ENCODE measurements around the gene SF3A2. TPM values are rescaled to one million over a fixed set of nuclear protein-coding genes. Genes with fewer than 3 reads are reported as not detected.
A peak's percentile ranks its signal among the peaks of the same experiment; 100 is the strongest.

Gene SF3A2
- total and polyA plus RNA-seq, 2 experiments from 2014 or later, result 67.7 to 128 TPM

DNA sequence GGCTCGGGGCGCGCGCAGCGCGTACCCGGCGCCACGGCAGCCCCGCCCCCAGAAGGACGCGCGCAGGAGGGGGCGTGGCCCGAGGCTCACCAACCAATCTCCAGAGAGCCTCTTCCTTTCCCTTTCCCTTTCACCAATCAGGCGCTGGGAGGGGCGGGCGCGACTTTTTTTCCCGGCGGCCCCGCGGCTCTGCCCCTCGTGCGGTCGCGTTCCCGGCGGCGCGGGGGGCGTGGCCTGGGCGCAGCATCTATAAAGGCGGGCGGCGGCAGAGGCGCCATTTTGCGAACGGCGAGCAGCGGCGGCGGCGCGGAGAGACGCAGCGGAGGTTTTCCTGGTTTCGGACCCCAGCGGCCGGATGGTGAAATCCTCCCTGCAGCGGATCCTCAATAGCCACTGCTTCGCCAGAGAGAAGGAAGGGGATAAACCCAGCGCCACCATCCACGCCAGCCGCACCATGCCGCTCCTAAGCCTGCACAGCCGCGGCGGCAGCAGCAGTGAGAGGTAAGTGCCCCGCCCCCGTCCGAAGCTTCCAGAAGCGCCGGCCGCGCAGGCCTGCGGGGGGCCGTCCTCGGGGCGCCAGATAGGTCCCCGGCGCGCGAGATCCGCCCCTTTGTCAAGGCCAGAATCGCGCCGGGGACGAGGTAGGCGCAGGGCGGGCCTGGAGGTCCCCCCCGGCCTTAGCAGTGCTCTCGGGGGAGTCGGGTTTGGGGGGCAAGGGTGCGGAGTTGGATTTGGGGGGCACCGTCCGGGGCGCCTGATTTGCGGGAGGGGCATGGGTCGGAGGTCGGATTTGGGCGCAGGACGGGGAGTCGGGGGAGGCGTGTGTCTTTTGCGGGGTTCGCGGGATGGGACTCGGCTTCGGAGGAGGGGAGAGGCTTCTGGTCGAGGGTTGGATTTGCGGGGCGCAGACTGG is 32.9 kb downstream of the SF3A2 start (continued):
- TF ChIP-seq, protein P1, sequence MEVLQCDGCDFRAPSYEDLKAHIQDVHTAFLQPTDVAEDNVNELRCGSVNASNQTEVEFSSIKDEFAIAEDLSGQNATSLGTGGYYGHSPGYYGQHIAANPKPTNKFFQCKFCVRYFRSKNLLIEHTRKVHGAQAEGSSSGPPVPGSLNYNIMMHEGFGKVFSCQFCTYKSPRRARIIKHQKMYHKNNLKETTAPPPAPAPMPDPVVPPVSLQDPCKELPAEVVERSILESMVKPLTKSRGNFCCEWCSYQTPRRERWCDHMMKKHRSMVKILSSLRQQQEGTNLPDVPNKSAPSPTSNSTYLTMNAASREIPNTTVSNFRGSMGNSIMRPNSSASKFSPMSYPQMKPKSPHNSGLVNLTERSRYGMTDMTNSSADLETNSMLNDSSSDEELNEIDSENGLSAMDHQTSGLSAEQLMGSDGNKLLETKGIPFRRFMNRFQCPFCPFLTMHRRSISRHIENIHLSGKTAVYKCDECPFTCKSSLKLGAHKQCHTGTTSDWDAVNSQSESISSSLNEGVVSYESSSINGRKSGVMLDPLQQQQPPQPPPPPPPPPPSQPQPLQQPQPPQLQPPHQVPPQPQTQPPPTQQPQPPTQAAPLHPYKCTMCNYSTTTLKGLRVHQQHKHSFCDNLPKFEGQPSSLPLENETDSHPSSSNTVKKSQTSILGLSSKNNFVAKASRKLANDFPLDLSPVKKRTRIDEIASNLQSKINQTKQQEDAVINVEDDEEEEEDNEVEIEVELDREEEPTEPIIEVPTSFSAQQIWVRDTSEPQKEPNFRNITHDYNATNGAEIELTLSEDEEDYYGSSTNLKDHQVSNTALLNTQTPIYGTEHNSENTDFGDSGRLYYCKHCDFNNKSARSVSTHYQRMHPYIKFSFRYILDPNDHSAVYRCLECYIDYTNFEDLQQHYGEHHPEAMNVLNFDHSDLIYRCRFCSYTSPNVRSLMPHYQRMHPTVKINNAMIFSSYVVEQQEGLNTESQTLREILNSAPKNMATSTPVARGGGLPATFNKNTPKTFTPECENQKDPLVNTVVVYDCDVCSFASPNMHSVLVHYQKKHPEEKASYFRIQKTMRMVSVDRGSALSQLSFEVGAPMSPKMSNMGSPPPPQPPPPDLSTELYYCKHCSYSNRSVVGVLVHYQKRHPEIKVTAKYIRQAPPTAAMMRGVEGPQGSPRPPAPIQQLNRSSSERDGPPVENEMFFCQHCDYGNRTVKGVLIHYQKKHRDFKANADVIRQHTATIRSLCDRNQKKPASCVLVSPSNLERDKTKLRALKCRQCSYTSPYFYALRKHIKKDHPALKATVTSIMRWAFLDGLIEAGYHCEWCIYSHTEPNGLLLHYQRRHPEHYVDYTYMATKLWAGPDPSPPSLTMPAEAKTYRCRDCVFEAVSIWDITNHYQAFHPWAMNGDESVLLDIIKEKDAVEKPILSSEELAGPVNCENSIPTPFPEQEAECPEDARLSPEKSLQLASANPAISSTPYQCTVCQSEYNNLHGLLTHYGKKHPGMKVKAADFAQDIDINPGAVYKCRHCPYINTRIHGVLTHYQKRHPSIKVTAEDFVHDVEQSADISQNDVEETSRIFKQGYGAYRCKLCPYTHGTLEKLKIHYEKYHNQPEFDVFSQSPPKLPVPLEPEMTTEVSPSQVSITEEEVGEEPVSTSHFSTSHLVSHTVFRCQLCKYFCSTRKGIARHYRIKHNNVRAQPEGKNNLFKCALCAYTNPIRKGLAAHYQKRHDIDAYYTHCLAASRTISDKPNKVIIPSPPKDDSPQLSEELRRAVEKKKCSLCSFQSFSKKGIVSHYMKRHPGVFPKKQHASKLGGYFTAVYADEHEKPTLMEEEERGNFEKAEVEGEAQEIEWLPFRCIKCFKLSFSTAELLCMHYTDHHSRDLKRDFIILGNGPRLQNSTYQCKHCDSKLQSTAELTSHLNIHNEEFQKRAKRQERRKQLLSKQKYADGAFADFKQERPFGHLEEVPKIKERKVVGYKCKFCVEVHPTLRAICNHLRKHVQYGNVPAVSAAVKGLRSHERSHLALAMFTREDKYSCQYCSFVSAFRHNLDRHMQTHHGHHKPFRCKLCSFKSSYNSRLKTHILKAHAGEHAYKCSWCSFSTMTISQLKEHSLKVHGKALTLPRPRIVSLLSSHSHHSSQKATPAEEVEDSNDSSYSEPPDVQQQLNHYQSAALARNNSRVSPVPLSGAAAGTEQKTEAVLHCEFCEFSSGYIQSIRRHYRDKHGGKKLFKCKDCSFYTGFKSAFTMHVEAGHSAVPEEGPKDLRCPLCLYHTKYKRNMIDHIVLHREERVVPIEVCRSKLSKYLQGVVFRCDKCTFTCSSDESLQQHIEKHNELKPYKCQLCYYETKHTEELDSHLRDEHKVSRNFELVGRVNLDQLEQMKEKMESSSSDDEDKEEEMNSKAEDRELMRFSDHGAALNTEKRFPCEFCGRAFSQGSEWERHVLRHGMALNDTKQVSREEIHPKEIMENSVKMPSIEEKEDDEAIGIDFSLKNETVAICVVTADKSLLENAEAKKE (CRISPR knock-in tag; IDR thresholded peaks at IDR 0.05), result no peak
- peak; percentile 65 for TF ChIP-seq CREB1 (CRISPR knock-in tag; IDR thresholded peaks at IDR 0.05; ENCODE audit: low read depth)

GRCh38 chr19:2270157-2270422 is 33.5 kb downstream of the SF3A2 start:
- Histone ChIP-seq H3K9me2 (ENCODE audit: insufficient read depth) (no peaks in the 10 kb centered on the region), H2AFZ (no peak overlapping the region), H3K27ac (ENCODE audit: low read depth) (peak overlapping the region; percentile 55; the same call in 1 of the 2 replicates), H3K4me3 (peak overlapping the region; percentile 98), H4K20me1 (replicated peaks; ENCODE audit: insufficient read depth) (peaks cover 27% of the 10 kb centered on the region), H3K4me2 (peak overlapping the region; percentile 89), H3F3A (replicated peaks; ENCODE audit: low read depth) (peaks cover 35% of the 10 kb centered on the region), H3K4me1 (ENCODE audit: insufficient read depth) (peaks cover 18% of the 10 kb centered on the region), H3K79me2 (replicated peaks; ENCODE audit: insufficient read depth) (peaks cover 47% of the 10 kb centered on the region), H3K27me3 (ENCODE audit: insufficient read depth) (no peaks in the 10 kb centered on the region), H3K36me3 (ENCODE audit: insufficient read depth) (peaks cover 4% of the 10 kb centered on the region; the same call in 1 of the 2 replicates)
- ATAC-seq, result no peak; the same call in 1 of the 3 replicates
- DNase-seq (ENCODE audit: low spot score), result no peak
- Mint-ChIP-seq H3K36me3 (ENCODE audit: low read depth) (peaks cover 36% of the 10 kb centered on the region), H3K27ac (peak overlapping the region; percentile 97), H3K4me3 (peak overlapping the region; percentile 93), H3K9me3 (peaks cover 7% of the 10 kb centered on the region; the same call in 2 of the 3 replicates), H3K27me3 (ENCODE audit: insufficient read depth, low read depth, poor library complexity) (peaks cover 27% of the 10 kb centered on the region), H3K4me1 (peaks cover 23% of the 10 kb centered on the region)
- no peak for TF ChIP-seq EZH2phosphoT487 (IDR thresholded peaks at IDR 0.05; ENCODE audit: unreplicated experiment)
- TF ChIP-seq, protein P1 (CRISPR knock-in tag; IDR thresholded peaks at IDR 0.05), result no peak
- TF ChIP-seq ZNF114 (CRISPR knock-in tag; IDR thresholded peaks at IDR 0.05), result no peak
- no peak for TF ChIP-seq CREB1 (CRISPR knock-in tag; IDR thresholded peaks at IDR 0.05; ENCODE audit: low read depth)
- no peak for TF ChIP-seq STAT1 (IDR thresholded peaks at IDR 0.05; ENCODE audit: unreplicated experiment)
- TF ChIP-seq JUNB (IDR thresholded peaks at IDR 0.05; ENCODE audit: unreplicated experiment), result no peak

Measured in GM23338 (cell line).